H1 (cell line): ENCODE data around the gene RAD51B. TPM values are rescaled to one million over a fixed set of nuclear protein-coding genes. Genes with fewer than 3 reads are reported as not detected.

Experiments
- CTCF ChIA-PET: fragments of 300-600 bp; sonication (Branson Sonifier 250); formaldehyde crosslinking; loops from one replicate; lab custom pipeline; 2021; ENCODE audit not compliant: partially characterized antibody; lab: Charles Lee
- POLR2A ChIA-PET: fragments of 300-600 bp; sonication (Branson Sonifier 250); formaldehyde crosslinking; loops from one replicate; lab custom pipeline; 2021; ENCODE audit warnings: inconsistent platforms; ENCODE audit not compliant: partially characterized antibody; lab: Charles Lee
- DNase-seq, 2 experiments: peaks; one replicate each; pipeline versions ENCODE4 v3.0.0 to v3.0.0-alpha.2; 2010 to 2022; ENCODE audit warnings: low spot score in 2 of 2, low read depth in 1 of 2, mixed read lengths in 1 of 2
- FAIRE-seq: peaks from 2 replicates; lab custom pipeline; 2011; peaks lifted over from hg19 to GRCh38; lab: Jason Lieb, UNC
- H2AFZ ChIP-seq: 2 replicates; pipeline ENCODE4 v1.8.1; 2012; ENCODE audit warnings: low read length, inconsistent platforms
- H2AK5ac ChIP-seq: 2 replicates; pipeline ENCODE4 v1.6.1; 2013; ENCODE audit warnings: low read depth, low read length
- H2BK120ac ChIP-seq: replicated peaks from 2 replicates; pipeline ENCODE3; 2013; ENCODE audit warnings: low read depth, low read length, inconsistent platforms
- H2BK12ac ChIP-seq: 2 replicates; pipeline ENCODE4 v1.6.1; 2013; ENCODE audit warnings: low read depth, low read length
- H2BK15ac ChIP-seq: 2 replicates; pipeline ENCODE4 v1.6.1; 2013; ENCODE audit warnings: low read length
- H2BK20ac ChIP-seq: 2 replicates; pipeline ENCODE4 v1.6.1; 2013; ENCODE audit warnings: low read length
- H2BK5ac ChIP-seq: 2 replicates; pipeline ENCODE4 v1.6.1; 2013; ENCODE audit warnings: low read depth, low read length
- H3K14ac ChIP-seq: 2 replicates; pipeline ENCODE4 v1.6.1; 2013; ENCODE audit warnings: inconsistent platforms; ENCODE audit not compliant: insufficient read length
- H3K18ac ChIP-seq: 2 replicates; pipeline ENCODE4 v1.6.1; 2013; ENCODE audit warnings: low read length; ENCODE audit errors: extremely low read depth
- H3K23ac ChIP-seq: 2 replicates; pipeline ENCODE4 v1.6.1; 2013; ENCODE audit warnings: inconsistent platforms; ENCODE audit not compliant: insufficient read length
- H3K23me2 ChIP-seq: 2 replicates; pipeline ENCODE4 v1.6.1; 2013; ENCODE audit warnings: low read depth, low read length
- H3K27ac ChIP-seq: 2 replicates; pipeline ENCODE4 v1.6.1; 2011; ENCODE audit warnings: low read depth, low read length, inconsistent platforms
- H3K27me3 ChIP-seq, 4 experiments: replicated peaks in 1 of 4; 1 replicate in 1 of 4; 2 replicates in 3 of 4; pipeline versions ENCODE4 v1.6.1 to v1.8.1; 2011 to 2013; ENCODE audit warnings: low read length in 3 of 4, mild to moderate bottlenecking in 3 of 4, inconsistent platforms in 2 of 4, mixed read lengths in 2 of 4, moderate library complexity in 1 of 4; ENCODE audit not compliant: control insufficient read depth in 3 of 4, insufficient read depth in 3 of 4; ENCODE audit errors: extremely low read depth in 1 of 4
- H3K36me3 ChIP-seq, 4 experiments: 2 replicates each; pipeline versions ENCODE4 v1.6.1 to v1.8.1; 2011 to 2013; ENCODE audit warnings: mild to moderate bottlenecking in 4 of 4, low read length in 3 of 4, moderate library complexity in 2 of 4, control low read depth in 1 of 4, inconsistent platforms in 1 of 4; ENCODE audit not compliant: insufficient read depth in 4 of 4, control insufficient read depth in 2 of 4
- H3K4ac ChIP-seq: replicated peaks from 2 replicates; pipeline ENCODE3; 2013; ENCODE audit warnings: low read length, low read depth, mixed read lengths, inconsistent platforms; ENCODE audit not compliant: insufficient read length
- H3K4me1 ChIP-seq, 4 experiments: replicated peaks in 1 of 4; 1 replicate in 1 of 4; 2 replicates in 3 of 4; pipeline versions ENCODE4 v1.6.1 to v1.8.1; 2011 to 2013; ENCODE audit warnings: low read length in 3 of 4, inconsistent platforms in 2 of 4, mixed read lengths in 1 of 4; ENCODE audit not compliant: insufficient read depth in 4 of 4, control insufficient read depth in 3 of 4
- H3K4me2 ChIP-seq, 2 experiments: 2 replicates each; pipeline versions ENCODE4 v1.6.1 to v1.8.1; 2011 to 2013; ENCODE audit warnings: low read depth in 2 of 2, low read length in 2 of 2, control low read depth in 1 of 2, inconsistent platforms in 1 of 2, mild to moderate bottlenecking in 1 of 2; ENCODE audit not compliant: insufficient read depth in 1 of 2
- H3K4me3 ChIP-seq, 4 experiments: fragments of 200-600, 300-600 bp in 1 of 4; sonication (generic), shearing (Covaris generic), sonication (Bioruptor Twin) in 1 of 4; 2 replicates each; pipeline versions ENCODE4 v1.5.1 to v1.8.1; 2011 to 2016; ENCODE audit warnings: low read length in 4 of 4, low read depth in 3 of 4, control low read depth in 2 of 4, inconsistent platforms in 2 of 4, mild to moderate bottlenecking in 2 of 4, mixed read lengths in 1 of 4, moderate library complexity in 1 of 4; ENCODE audit not compliant: insufficient read depth in 2 of 4; ENCODE audit errors: extremely low read depth in 1 of 4
- H3K56ac ChIP-seq: replicated peaks from 2 replicates; pipeline ENCODE3; 2013; ENCODE audit warnings: low read depth, mild to moderate bottlenecking, mixed read lengths, low read length, inconsistent platforms; ENCODE audit not compliant: insufficient read length
- H3K79me1 ChIP-seq: 2 replicates; pipeline ENCODE4 v1.6.1; 2013; ENCODE audit warnings: low read depth, low read length, control low read depth
- H3K79me2 ChIP-seq, 2 experiments: 2 replicates each; pipeline versions ENCODE4 v1.6.1 to v1.8.1; 2012 to 2013; ENCODE audit warnings: low read length in 2 of 2, mild to moderate bottlenecking in 2 of 2, inconsistent platforms in 1 of 2; ENCODE audit not compliant: insufficient read depth in 2 of 2, control insufficient read depth in 1 of 2
- H3K9ac ChIP-seq, 4 experiments: replicated peaks in 1 of 4; 1 replicate in 1 of 4; 2 replicates in 3 of 4; pipeline versions ENCODE4 v1.6.1 to v1.8.1; 2011 to 2013; ENCODE audit warnings: low read depth in 3 of 4, low read length in 3 of 4, control low read depth in 2 of 4, mild to moderate bottlenecking in 2 of 4, moderate library complexity in 2 of 4, inconsistent platforms in 1 of 4; ENCODE audit errors: extremely low read depth in 1 of 4
- H3K9me3 ChIP-seq, 2 experiments: 2 replicates each; pipeline versions ENCODE4 v1.6.1 to v1.8.1; 2012 to 2013; ENCODE audit warnings: mild to moderate bottlenecking in 2 of 2, moderate library complexity in 2 of 2, control low read depth in 1 of 2, inconsistent platforms in 1 of 2, low read depth in 1 of 2, low read length in 1 of 2, mixed read lengths in 1 of 2; ENCODE audit not compliant: insufficient read depth in 2 of 2
- H4K20me1 ChIP-seq, 2 experiments: replicated peaks in 1 of 2; 2 replicates each; pipeline versions ENCODE3 to v1.8.1; 2011 to 2013; ENCODE audit warnings: inconsistent platforms in 2 of 2, low read length in 2 of 2, mild to moderate bottlenecking in 1 of 2; ENCODE audit not compliant: insufficient read depth in 2 of 2, control insufficient read depth in 1 of 2
- H4K5ac ChIP-seq: 2 replicates; pipeline ENCODE4 v1.6.1; 2013; ENCODE audit warnings: low read length, low read depth, mixed read lengths, inconsistent platforms; ENCODE audit not compliant: insufficient read length
- H4K8ac ChIP-seq: 2 replicates; pipeline ENCODE4 v1.8.0; 2013; ENCODE audit warnings: mild to moderate bottlenecking, moderate library complexity, low read length, inconsistent platforms; ENCODE audit not compliant: insufficient read depth; ENCODE audit errors: extremely low read depth
- H4K91ac ChIP-seq: replicated peaks from 2 replicates; pipeline ENCODE3; 2013; ENCODE audit warnings: low read length, mixed read lengths, inconsistent platforms; ENCODE audit not compliant: insufficient read length
- ASH2L ChIP-seq: fragments of 200-600, 300-600 bp; sonication (generic); IDR thresholded peaks from one replicate; pipeline ENCODE4 v1.7.1; 2017; ENCODE audit warnings: low read length
- BCL11A ChIP-seq, 2 experiments: IDR thresholded peaks; one replicate each; pipeline ENCODE4 v1.6.1; 2011; ENCODE audit warnings: low read depth in 2 of 2, low read length in 2 of 2, mild to moderate bottlenecking in 2 of 2
- EGR1 ChIP-seq: IDR thresholded peaks from 2 replicates; pipeline ENCODE4 v1.6.1; 2011; ENCODE audit warnings: low read depth, low read length, borderline replicate concordance
- KDM5A ChIP-seq: fragments of 200-600 bp; IDR thresholded peaks from 2 replicates; pipeline ENCODE4 v1.7.1; 2012; ENCODE audit warnings: mild to moderate bottlenecking, low read length, inconsistent platforms, mixed read lengths
- NRF1 ChIP-seq: IDR thresholded peaks from 2 replicates; pipeline ENCODE4 v1.6.1; 2011; ENCODE audit warnings: mild to moderate bottlenecking, low read depth, low read length, improper control_type of control experiment
- RNF2 ChIP-seq: fragments of 200-900, 300-1000 bp; sonication (generic); IDR thresholded peaks from 2 replicates; pipeline ENCODE4 v1.7.1; 2016; ENCODE audit warnings: borderline replicate concordance, low read depth, mild to moderate bottlenecking, antibody characterized with exemption, low read length; ENCODE audit not compliant: poor library complexity, severe bottlenecking; ENCODE audit errors: missing control alignments
- SP1 ChIP-seq: IDR thresholded peaks from 2 replicates; pipeline ENCODE4 v1.6.1; 2011; ENCODE audit warnings: low read depth, low read length
- SUZ12 ChIP-seq: fragments of 200-600 bp; sonication (generic); IDR thresholded peaks from 2 replicates; pipeline ENCODE4 v1.6.1; 2012; ENCODE audit warnings: mild to moderate bottlenecking, inconsistent platforms, low read length, moderate library complexity, mixed read lengths
- TAF7 ChIP-seq: optimal IDR thresholded peaks from 2 replicates; pipeline ENCODE3; 2011; ENCODE audit warnings: low read depth, mild to moderate bottlenecking, inconsistent platforms, low read length, moderate library complexity, borderline replicate concordance
- TBP ChIP-seq: IDR thresholded peaks from 2 replicates; pipeline ENCODE4 v1.6.1; 2011; ENCODE audit warnings: low read depth, low read length, improper control_type of control experiment
- TCF12 ChIP-seq: IDR thresholded peaks from 2 replicates; pipeline ENCODE4 v1.6.1; 2011; ENCODE audit warnings: low read depth, mild to moderate bottlenecking, low read length
- WGBS, 2 experiments: shearing (Covaris generic) in 1 of 2; methylation state at CpG; one replicate each; pipeline versions ENCODE4 v1.1.6 to v1.1.7; 2013 to 2015; ENCODE audit warnings: low lambda C conversion rate in 2 of 2, mixed read lengths in 2 of 2, inconsistent platforms in 1 of 2, low coverage in 1 of 2, missing lambda C conversion rate in 1 of 2; ENCODE audit not compliant: insufficient replicate concordance in 2 of 2, insufficient coverage in 1 of 2, insufficient read length in 1 of 2; ENCODE audit errors: extremely low coverage in 1 of 2, missing lambda C conversion rate in 1 of 2; 5-methylcytosine and 5-hydroxymethylcytosine counted together
- polyA plus RNA-seq, 7 experiments: library from polyadenylated mRNA; depleted of rRNA in 3 of 7; stranded (reverse) in 5 of 7; unstranded in 2 of 7; fragments of >200 nt in 5 of 7; fragments of 200-250 nt in 2 of 7; gene quantifications; 1 replicate in 5 of 7; 2 replicates in 1 of 7; 4 replicates in 1 of 7; pipeline versions ENCODE4 v1.2.1 to v1.2.3, GENCODE V29; 2011 to 2013; ENCODE audit warnings: missing spikeins in 2 of 7, mixed read lengths in 2 of 7
- total RNA-seq: library from RNA; stranded (reverse); fragmentation: NEBNext Ultra II Directional; extraction: Animal tissue kit (Norgen Biotek cat#: 25700); gene quantifications from 2 replicates; pipeline ENCODE4 v1.2.1, GENCODE V29; 2021

Gene RAD51B
- total and polyA plus RNA-seq, 2 of the 8 experiments (the other 6 are each of a cell fraction or from before 2014, with no cell fraction given): 3.9 to 14.9 TPM

GRCh38 chr14:67963545-67963944 lies 144.0 kb downstream of the RAD51B start:
- FAIRE-seq (no peak), DNase-seq (no peak)
- H3K14ac ChIP-seq: no peak overlapping the region
- no peak overlapping the region for H2AFZ ChIP-seq
- no peaks in the 10 kb centered on the region for H3K23me2 ChIP-seq
- no peak overlapping the region for H3K4me2 ChIP-seq
- no peak overlapping the region for H4K8ac ChIP-seq
- no peak overlapping the region for H2BK120ac ChIP-seq
- H4K5ac ChIP-seq: no peak overlapping the region
- ChIA-PET POLR2A (no interaction called here), CTCF (no interaction called here)
- H3K27me3 ChIP-seq: no peaks in the 10 kb centered on the region
- H4K20me1 ChIP-seq: no peaks in the 10 kb centered on the region
- no peak overlapping the region for H2AK5ac ChIP-seq
- no peak overlapping the region for H4K91ac ChIP-seq
- H3K56ac ChIP-seq: no peak overlapping the region
- peaks cover 6 to 17% of the 10 kb centered on the region in 2 experiments; a peak in 2 of 4 replicates for H3K9me3 ChIP-seq
- H3K79me1 ChIP-seq: no peaks in the 10 kb centered on the region
- no peaks in the 10 kb centered on the region for H3K79me2 ChIP-seq
- H3K9ac ChIP-seq: no peak overlapping the region
- H3K4ac ChIP-seq: no peak overlapping the region
- no peak overlapping the region for H3K4me3 ChIP-seq
- H2BK12ac ChIP-seq: no peak overlapping the region
- 86% methylated on average over 2 of the region's 2 CpGs; no CpG with 5 or more reads in 1 of the 2 experiments for WGBS, 2 experiments
- H3K27ac ChIP-seq: no peak overlapping the region
- peaks cover 0 to 7% (median 0%) of the 10 kb centered on the region in 4 experiments; a peak in 1 of 8 replicates for H3K36me3 ChIP-seq
- no peak overlapping the region for H2BK20ac ChIP-seq
- no peak overlapping the region for H2BK15ac ChIP-seq
- H3K18ac ChIP-seq: no peak overlapping the region
- no peak overlapping the region for H2BK5ac ChIP-seq
- H3K4me1 ChIP-seq: no peaks in the 10 kb centered on the region
- no peak overlapping the region for H3K23ac ChIP-seq
- no peak for TF ChIP-seq SUZ12
- TF ChIP-seq BCL11A (IDR thresholded peaks at IDR 0.05; ENCODE audit: low read depth in 2 of 2, low read length in 2 of 2): no peak
- TF ChIP-seq ASH2L: no peak
- TF ChIP-seq NRF1: no peak
- no peak for TF ChIP-seq RNF2
- no peak for TF ChIP-seq TCF12
- no peak for TF ChIP-seq KDM5A
- TF ChIP-seq TBP: no peak
- no peak for TF ChIP-seq SP1
- no peak for TF ChIP-seq TAF7
- no peak for TF ChIP-seq EGR1
